A673 (cell line): ENCODE data around the gene NOVA1. TPM values are rescaled to one million over a fixed set of nuclear protein-coding genes. Genes with fewer than 3 reads are reported as not detected.
A peak's percentile ranks its signal among the peaks of the same experiment; 100 is the strongest.

Experiments
- BruUV-seq: library from RNA; stranded (reverse); fragments of 400-500 nt; replicated peaks from 2 replicates; lab custom pipeline; 2021; lab: Mats Ljungman, UMichigan
- CTCF ChIA-PET: fragments of 300-600 bp; sonication (Branson Sonifier 250); formaldehyde crosslinking; loops from one replicate; lab custom pipeline; 2022; ENCODE audit warnings: antibody characterized with exemption; lab: Charles Lee
- POLR2A ChIA-PET: fragments of 300-600 bp; sonication (Branson Sonifier 250); formaldehyde crosslinking; loops from one replicate; lab custom pipeline; 2022; ENCODE audit warnings: antibody characterized with exemption; ENCODE audit not compliant: low non-redundant PET; lab: Charles Lee
- DNase-seq: peaks from one replicate; pipeline ENCODE4 v3.0.0-alpha.2; 2015; ENCODE audit warnings: low spot score
- H3K27ac ChIP-seq: fragments of 200-600 bp; sonication (generic); 2 replicates; pipeline ENCODE4 v1.5.1; 2016; ENCODE audit warnings: mixed run types, low read depth, mild to moderate bottlenecking, mixed read lengths, antibody characterized with exemption, low read length; ENCODE audit not compliant: poor library complexity, severe bottlenecking
- H3K27me3 ChIP-seq: fragments of 200-600 bp; sonication (generic); replicated peaks from 2 replicates; pipeline ENCODE4 v1.6.1; 2017; ENCODE audit warnings: mixed run types, low read depth, mild to moderate bottlenecking, mixed read lengths, antibody characterized with exemption, low read length; ENCODE audit not compliant: insufficient read depth, poor library complexity
- H3K36me3 ChIP-seq: fragments of 200-600 bp; sonication (generic); 2 replicates; pipeline ENCODE4 v1.6.1; 2016; ENCODE audit warnings: mixed run types, mild to moderate bottlenecking, mixed read lengths, antibody characterized with exemption, low read length; ENCODE audit not compliant: insufficient read depth, poor library complexity, severe bottlenecking
- H3K4me1 ChIP-seq: fragments of 200-600 bp; sonication (generic); 2 replicates; pipeline ENCODE4 v1.6.1; 2017; ENCODE audit warnings: mixed run types, mild to moderate bottlenecking, mixed read lengths, antibody characterized with exemption, low read length; ENCODE audit not compliant: insufficient read depth, poor library complexity, severe bottlenecking
- H3K4me3 ChIP-seq: fragments of 200-600 bp; sonication (generic); 2 replicates; pipeline ENCODE4 v1.5.1; 2016; ENCODE audit warnings: low read depth, mixed run types, mild to moderate bottlenecking, mixed read lengths, low read length; ENCODE audit not compliant: poor library complexity, severe bottlenecking
- H3K9me3 ChIP-seq: fragments of 200-600 bp; sonication (generic); 2 replicates; pipeline ENCODE4 v1.6.1; 2016; ENCODE audit warnings: mixed run types, low read depth, mild to moderate bottlenecking, mixed read lengths, antibody characterized with exemption, low read length; ENCODE audit not compliant: poor library complexity, severe bottlenecking
- EZH2 ChIP-seq: fragments of 200-600 bp; sonication (generic); IDR thresholded peaks from 2 replicates; pipeline ENCODE4 v1.6.1; 2017; ENCODE audit warnings: borderline replicate concordance, low read depth, mild to moderate bottlenecking, mixed read lengths, antibody characterized with exemption, low read length; ENCODE audit not compliant: poor library complexity, severe bottlenecking
- intact Hi-C: fragments of 100-400 bp; cut with micrococcal nuclease; formaldehyde crosslinking; loops from one replicate; pipeline ENCODE4 v1.10.0; 2022; ENCODE audit not compliant: unreplicated experiment
- total RNA-seq: library from RNA; stranded (reverse); gene quantifications from 2 replicates; pipeline ENCODE4 v1.2.3, GENCODE V29; 2021
- TF ChIP-seq, protein P1 (sequence below): fragments of 300-800, 200-600 bp; sonication (generic); conservative IDR thresholded peaks from 2 replicates; pipeline ENCODE4 v1.5.1; 2017; ENCODE audit warnings: low read depth, mild to moderate bottlenecking, antibody characterized with exemption, low read length, moderate library complexity, mixed read lengths

NOVA1 gene
- total RNA-seq, 1 experiment from 2014 or later: 13.4 TPM

DNA sequence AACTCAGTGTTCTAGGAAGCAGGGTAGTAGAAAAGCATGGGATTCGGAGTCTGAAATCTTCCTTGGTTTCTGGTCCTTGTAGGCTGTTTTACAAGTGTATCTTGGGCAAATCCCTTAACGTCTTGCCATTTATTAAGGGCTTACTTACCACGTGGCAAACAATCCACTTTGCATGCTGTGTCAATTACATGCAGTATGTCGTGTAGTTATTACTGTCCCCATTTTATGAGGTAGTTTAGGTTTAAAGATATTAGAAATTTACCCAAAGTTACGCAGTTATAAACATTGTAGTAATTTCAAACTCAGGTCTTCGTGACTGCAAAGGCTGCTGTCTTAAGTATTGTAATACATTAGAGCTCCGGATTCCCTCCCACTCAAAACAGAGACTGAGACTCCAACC, 1.5 kb upstream of the NOVA1 start:
- ChIA-PET CTCF (interaction anchor here (0.6 kb wide), 1 partner anchor 317 kb away, joined by 4 read pairs; no protein-coding TSS in a partner anchor), POLR2A (no interaction called here)
- Histone ChIP-seq H3K9me3 (no peaks in the 10 kb centered on the region), H3K4me1 (peaks cover 15% of the 10 kb centered on the region), H3K36me3 (no peaks in the 10 kb centered on the region), H3K4me3 (no peak overlapping the region), H3K27ac (no peak overlapping the region), H3K27me3 (peaks cover 15% of the 10 kb centered on the region)
- intact Hi-C loops: loop anchor here (5.0 kb wide), 1 partner anchor 207 kb away; no protein-coding TSS in a partner anchor
- BruUV-seq: no TSS peak
- TF ChIP-seq, protein P1, sequence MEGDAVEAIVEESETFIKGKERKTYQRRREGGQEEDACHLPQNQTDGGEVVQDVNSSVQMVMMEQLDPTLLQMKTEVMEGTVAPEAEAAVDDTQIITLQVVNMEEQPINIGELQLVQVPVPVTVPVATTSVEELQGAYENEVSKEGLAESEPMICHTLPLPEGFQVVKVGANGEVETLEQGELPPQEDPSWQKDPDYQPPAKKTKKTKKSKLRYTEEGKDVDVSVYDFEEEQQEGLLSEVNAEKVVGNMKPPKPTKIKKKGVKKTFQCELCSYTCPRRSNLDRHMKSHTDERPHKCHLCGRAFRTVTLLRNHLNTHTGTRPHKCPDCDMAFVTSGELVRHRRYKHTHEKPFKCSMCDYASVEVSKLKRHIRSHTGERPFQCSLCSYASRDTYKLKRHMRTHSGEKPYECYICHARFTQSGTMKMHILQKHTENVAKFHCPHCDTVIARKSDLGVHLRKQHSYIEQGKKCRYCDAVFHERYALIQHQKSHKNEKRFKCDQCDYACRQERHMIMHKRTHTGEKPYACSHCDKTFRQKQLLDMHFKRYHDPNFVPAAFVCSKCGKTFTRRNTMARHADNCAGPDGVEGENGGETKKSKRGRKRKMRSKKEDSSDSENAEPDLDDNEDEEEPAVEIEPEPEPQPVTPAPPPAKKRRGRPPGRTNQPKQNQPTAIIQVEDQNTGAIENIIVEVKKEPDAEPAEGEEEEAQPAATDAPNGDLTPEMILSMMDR: no peak
- TF ChIP-seq EZH2: no peak
- DNase-seq: no peak

DNA sequence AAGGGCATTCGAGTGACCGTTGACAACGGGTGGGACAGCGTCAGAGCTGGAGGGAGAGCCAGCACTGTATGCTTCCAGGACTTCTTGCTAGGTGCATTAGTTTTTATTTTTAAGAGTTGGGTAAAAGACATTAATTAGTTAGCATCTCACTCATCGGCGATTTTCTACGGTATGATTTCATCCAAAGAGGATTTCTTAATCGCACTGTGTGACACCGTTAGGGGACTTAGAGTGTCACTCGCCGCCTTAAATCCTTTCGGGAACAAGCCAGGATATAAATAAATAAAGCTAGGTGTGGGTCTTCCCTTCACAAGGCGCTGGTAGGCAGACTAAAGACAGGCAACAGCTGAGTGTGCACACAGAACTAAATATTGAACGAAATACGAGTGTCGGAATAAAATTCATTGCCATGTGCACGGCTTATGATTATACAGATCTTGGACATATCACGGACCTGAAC, 869 bp upstream of the NOVA1 start:
- POLR2A ChIA-PET: no interaction called here
- BruUV-seq: no TSS peak
- peak overlapping the region; percentile 34 for H3K27ac ChIP-seq
- H3K4me3 ChIP-seq: peak overlapping the region; percentile 78
- DNase-seq: peak; percentile 24
- peaks cover 15% of the 10 kb centered on the region for H3K27me3 ChIP-seq
- TF ChIP-seq, protein P1: no peak
- TF ChIP-seq EZH2: no peak
- H3K9me3 ChIP-seq: no peaks in the 10 kb centered on the region
- H3K36me3 ChIP-seq: no peaks in the 10 kb centered on the region
- CTCF ChIA-PET: interaction anchor here (0.6 kb wide), 1 partner anchor 318 kb away, joined by 4 read pairs; no protein-coding TSS in a partner anchor
- intact Hi-C loops: loop anchor here (5.0 kb wide), 1 partner anchor 206 kb away; no protein-coding TSS in a partner anchor
- peaks cover 21% of the 10 kb centered on the region for H3K4me1 ChIP-seq

DNA sequence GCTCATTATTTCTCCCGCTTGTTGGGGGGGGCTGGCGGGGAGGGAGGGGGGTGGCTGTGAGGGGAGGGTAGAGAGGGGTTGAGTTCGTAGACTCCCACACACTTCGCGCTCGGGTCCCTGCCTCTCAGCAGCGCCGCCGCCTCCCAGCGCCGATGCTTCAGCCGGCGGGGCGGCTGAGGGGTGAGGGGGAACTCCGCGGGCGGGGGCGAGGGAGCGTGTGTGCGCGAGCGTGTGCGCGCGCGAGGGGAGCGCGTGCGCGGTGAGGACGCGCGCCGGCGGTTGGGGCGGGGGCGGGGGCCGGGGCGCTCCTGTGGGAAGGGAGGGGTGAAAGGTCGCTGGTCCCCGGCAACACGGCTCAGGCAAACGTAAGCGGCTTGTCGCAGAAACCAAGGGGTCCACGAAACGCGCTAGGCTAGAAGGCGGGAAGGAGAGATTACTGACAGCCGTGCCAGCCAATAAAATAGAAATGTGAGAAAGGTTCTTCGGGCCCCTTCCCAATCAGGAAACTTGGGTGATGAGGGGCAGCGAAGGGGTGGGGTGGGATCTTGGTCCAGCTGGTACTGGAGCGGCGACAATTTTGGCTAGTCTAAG, 343 bp upstream of the NOVA1 start:
- BruUV-seq: no TSS peak
- peaks cover 21% of the 10 kb centered on the region for H3K4me1 ChIP-seq
- H3K9me3 ChIP-seq: no peaks in the 10 kb centered on the region
- TF ChIP-seq EZH2: no peak
- TF ChIP-seq, protein P1: no peak
- no peaks in the 10 kb centered on the region for H3K36me3 ChIP-seq
- ChIA-PET CTCF (no interaction called here), POLR2A (no interaction called here)
- peak; percentile 89 for DNase-seq
- peak overlapping the region; percentile 78 for H3K4me3 ChIP-seq
- peaks cover 15% of the 10 kb centered on the region for H3K27me3 ChIP-seq
- peak overlapping the region; percentile 43 for H3K27ac ChIP-seq
- intact Hi-C loops: loop anchor here (5.0 kb wide), 1 partner anchor 206 kb away; no protein-coding TSS in a partner anchor
